Measurements from ENCODE around the gene ZNF143.

- TF ChIP-seq EP300 (IDR thresholded peaks at IDR 0.05; ENCODE audit: borderline replicate concordance in 1 of 2, control insufficient read depth in 1 of 2, low read depth in 2 of 2, low read length in 2 of 2) (no peak), JUND (IDR thresholded peaks at IDR 0.05; ENCODE audit: low read depth, low read length) (no peak), CTCF (IDR thresholded peaks at IDR 0.05 in 2 of 3, conservative IDR thresholded peaks at IDR 0.05 in 1 of 3; ENCODE audit: control insufficient read depth in 2 of 3, extremely low read depth in 1 of 3, insufficient read depth in 1 of 3, low read depth in 3 of 3, low read length in 3 of 3) (no peak), MAX (IDR thresholded peaks at IDR 0.05; ENCODE audit: low read depth, low read length) (no peak), GABPA (IDR thresholded peaks at IDR 0.05; ENCODE audit: low read depth) (no peak), MTA3 (IDR thresholded peaks at IDR 0.05; ENCODE audit: borderline replicate concordance, low read length) (no peak), POLR2A (IDR thresholded peaks at IDR 0.05; ENCODE audit: low read depth, low read length) (no peak), TCF3 (IDR thresholded peaks at IDR 0.05; ENCODE audit: borderline replicate concordance, insufficient read depth, low read depth, low read length) (no peak)
Measured at GRCh38 chr11:9525116-9525515, 64.3 kb downstream of the ZNF143 start.
